H9 (cell line): Measurements from ENCODE around the gene OPHN1. TPM values are rescaled to one million over a fixed set of nuclear protein-coding genes. Genes with fewer than 3 reads are reported as not detected.

Source experiments
- DNase-seq: peaks from one replicate; pipeline ENCODE4 v3.0.0-alpha.2; 2017
- H2AFZ ChIP-seq: one replicate; pipeline ENCODE4 v1.6.1; 2013; ENCODE audit warnings: mild to moderate bottlenecking, low read length, control low read depth, moderate library complexity
- H2AK5ac ChIP-seq: 2 replicates; pipeline ENCODE4 v1.6.1; 2013; ENCODE audit warnings: low read length, control low read depth, mixed read lengths; ENCODE audit not compliant: insufficient read length
- H2BK120ac ChIP-seq: one replicate; pipeline ENCODE4 v1.6.1; 2013; ENCODE audit warnings: low read depth, mild to moderate bottlenecking, low read length, control low read depth, inconsistent platforms; ENCODE audit not compliant: poor library complexity, severe bottlenecking
- H2BK12ac ChIP-seq: 2 replicates; pipeline ENCODE4 v1.6.1; 2013; ENCODE audit warnings: low read length, control low read depth, mixed read lengths, low read depth; ENCODE audit not compliant: insufficient read length
- H2BK15ac ChIP-seq: 2 replicates; pipeline ENCODE4 v1.6.1; 2013; ENCODE audit warnings: low read depth, low read length, control low read depth
- H2BK20ac ChIP-seq: one replicate; pipeline ENCODE4 v1.6.1; 2013; ENCODE audit warnings: low read depth, mild to moderate bottlenecking, low read length, control low read depth, inconsistent platforms; ENCODE audit not compliant: poor library complexity, severe bottlenecking
- H2BK5ac ChIP-seq: 2 replicates; pipeline ENCODE4 v1.6.1; 2013; ENCODE audit warnings: low read length, control low read depth, mixed read lengths; ENCODE audit not compliant: insufficient read length
- H3K14ac ChIP-seq: 2 replicates; pipeline ENCODE4 v1.6.1; 2013; ENCODE audit warnings: low read length, control low read depth; ENCODE audit not compliant: insufficient read depth
- H3K18ac ChIP-seq: 2 replicates; pipeline ENCODE4 v1.6.1; 2013; ENCODE audit warnings: low read depth, mild to moderate bottlenecking, mixed read lengths, low read length, control low read depth; ENCODE audit not compliant: insufficient read length
- H3K23ac ChIP-seq: 2 replicates; pipeline ENCODE4 v1.6.1; 2013; ENCODE audit warnings: low read length, control low read depth, mixed read lengths, low read depth; ENCODE audit not compliant: insufficient read length
- H3K23me2 ChIP-seq: 2 replicates; pipeline ENCODE4 v1.6.1; 2013; ENCODE audit warnings: low read depth, mild to moderate bottlenecking, mixed read lengths, low read length, control low read depth; ENCODE audit not compliant: insufficient read length, poor library complexity, severe bottlenecking
- H3K27ac ChIP-seq: 2 replicates; pipeline ENCODE4 v1.5.1; 2013; ENCODE audit warnings: low read length, control low read depth, mixed read lengths, low read depth; ENCODE audit not compliant: insufficient read length
- H3K27me3 ChIP-seq: 2 replicates; pipeline ENCODE4 v1.6.1; 2013; ENCODE audit warnings: low read length, control low read depth, inconsistent platforms; ENCODE audit not compliant: insufficient read depth
- H3K4ac ChIP-seq: 2 replicates; pipeline ENCODE4 v1.6.1; 2013; ENCODE audit warnings: low read depth, mild to moderate bottlenecking, control low read depth, inconsistent platforms, low read length, moderate library complexity
- H3K4me1 ChIP-seq: 2 replicates; pipeline ENCODE4 v1.6.1; 2013; ENCODE audit warnings: low read length, control low read depth, inconsistent platforms; ENCODE audit not compliant: insufficient read depth
- H3K4me2 ChIP-seq: 2 replicates; pipeline ENCODE4 v1.6.1; 2013; ENCODE audit warnings: low read length, control low read depth, mixed read lengths; ENCODE audit not compliant: insufficient read length, insufficient read depth
- H3K56ac ChIP-seq: 2 replicates; pipeline ENCODE4 v1.6.1; 2013; ENCODE audit warnings: low read depth, mild to moderate bottlenecking, mixed read lengths, low read length, control low read depth; ENCODE audit not compliant: insufficient read length
- H3K79me1 ChIP-seq: 2 replicates; pipeline ENCODE4 v1.6.1; 2013; ENCODE audit warnings: low read depth, mild to moderate bottlenecking, moderate library complexity, low read length, control low read depth, inconsistent platforms; ENCODE audit not compliant: insufficient read depth, poor library complexity, severe bottlenecking
- H3K79me2 ChIP-seq: 2 replicates; pipeline ENCODE4 v1.6.1; 2013; ENCODE audit warnings: low read length, control low read depth, inconsistent platforms; ENCODE audit not compliant: insufficient read depth
- H3K9ac ChIP-seq: 2 replicates; pipeline ENCODE4 v1.6.1; 2013; ENCODE audit warnings: low read length, control low read depth, mixed read lengths; ENCODE audit not compliant: insufficient read length; ENCODE audit errors: extremely low read depth
- H3K9me3 ChIP-seq: one replicate; pipeline ENCODE4 v1.6.1; 2013; ENCODE audit warnings: low read depth, low read length, inconsistent platforms; ENCODE audit not compliant: control insufficient read depth
- H3T11ph ChIP-seq: one replicate; pipeline ENCODE4 v1.6.1; 2013; ENCODE audit warnings: mild to moderate bottlenecking, low read length, control low read depth, inconsistent platforms
- H4K20me1 ChIP-seq: one replicate; pipeline ENCODE4 v1.6.1; 2013; ENCODE audit not compliant: control insufficient read depth, insufficient read length, insufficient read depth
- H4K5ac ChIP-seq: 2 replicates; pipeline ENCODE4 v1.6.1; 2013; ENCODE audit warnings: low read depth, mild to moderate bottlenecking, mixed read lengths, low read length, control low read depth; ENCODE audit not compliant: insufficient read length
- H4K8ac ChIP-seq: replicated peaks from 2 replicates; pipeline ENCODE4 v1.6.1; 2013; ENCODE audit warnings: low read length, control low read depth, mixed read lengths, low read depth; ENCODE audit not compliant: insufficient read length
- H4K91ac ChIP-seq: 2 replicates; pipeline ENCODE4 v1.6.1; 2013; ENCODE audit warnings: low read depth, mild to moderate bottlenecking, moderate library complexity, mixed read lengths, low read length, control low read depth; ENCODE audit not compliant: insufficient read length
- H3K27ac Mint-ChIP-seq, 3 experiments: 2 replicates in 2 of 3; 3 replicates in 1 of 3; pipeline ENCODE4 v1.8.0; 2020 to 2021; ENCODE audit warnings: mixed read lengths in 3 of 3, mild to moderate bottlenecking in 1 of 3, moderate library complexity in 1 of 3
- H3K27me3 Mint-ChIP-seq: 2 replicates; pipeline ENCODE4 v1.8.0; 2021; ENCODE audit warnings: low read depth, mild to moderate bottlenecking, moderate library complexity, mixed read lengths
- H3K36me3 Mint-ChIP-seq, 3 experiments: 2 replicates in 2 of 3; 3 replicates in 1 of 3; pipeline ENCODE4 v1.8.0; 2020 to 2021; ENCODE audit warnings: low read depth in 3 of 3, mixed read lengths in 3 of 3; ENCODE audit not compliant: insufficient read depth in 1 of 3
- H3K4me1 Mint-ChIP-seq, 2 experiments: 2 replicates each; pipeline ENCODE4 v1.8.0; 2020; ENCODE audit warnings: mixed read lengths in 2 of 2
- H3K4me3 Mint-ChIP-seq, 2 experiments: 2 replicates in 1 of 2; 3 replicates in 1 of 2; pipeline ENCODE4 v1.8.0; 2020 to 2021; ENCODE audit warnings: mild to moderate bottlenecking in 2 of 2, mixed read lengths in 2 of 2, moderate library complexity in 1 of 2
- H3K9me3 Mint-ChIP-seq, 2 experiments: 2 replicates in 1 of 2; 3 replicates in 1 of 2; pipeline ENCODE4 v1.8.0; 2020; ENCODE audit warnings: mild to moderate bottlenecking in 2 of 2, mixed read lengths in 2 of 2, moderate library complexity in 1 of 2
- WGBS: extraction: QIAGEN DNeasy Blood & Tissue Kit; methylation state at CpG from one replicate; pipeline ENCODE4 v1.1.7; 2013; ENCODE audit warnings: missing lambda C conversion rate, low lambda C conversion rate, mixed read lengths; ENCODE audit not compliant: insufficient read length; ENCODE audit errors: extremely low coverage; 5-methylcytosine and 5-hydroxymethylcytosine counted together
- total RNA-seq: library from RNA; stranded (reverse); gene quantifications from 2 replicates; pipeline ENCODE4 v1.2.1, GENCODE V29; 2021
- TF ChIP-seq, protein P1 (sequence below): fragments of 200-600 bp; sonication (generic); conservative IDR thresholded peaks from 3 replicates; pipeline ENCODE4 v1.8.0; 2021; ENCODE audit warnings: antibody characterized with exemption, mild to moderate bottlenecking

The OPHN1 gene
- total RNA-seq, 1 experiment from 2014 or later = 1.5 TPM

DNA sequence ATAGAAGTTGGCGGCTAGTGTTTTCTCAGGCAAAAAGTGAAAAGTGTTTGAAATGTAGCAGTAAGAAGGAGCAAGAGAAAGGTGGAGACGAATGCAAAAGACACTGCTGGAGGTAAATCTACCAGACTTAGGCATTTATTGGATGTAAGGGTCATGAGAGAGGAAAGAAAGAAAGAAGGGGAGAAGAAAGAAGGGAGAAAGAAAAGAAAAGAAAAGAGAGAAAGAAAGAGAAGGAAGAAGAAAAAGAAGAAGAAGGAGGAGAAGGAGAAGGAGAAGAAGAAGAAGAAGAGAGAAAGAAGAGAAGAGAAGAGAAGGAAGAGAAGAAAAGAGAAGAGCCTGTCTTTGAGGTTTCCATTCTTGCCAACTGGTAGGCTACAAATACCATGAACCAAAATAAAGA, 31.2 kb downstream of the OPHN1 start:
- H2BK120ac ChIP-seq = no peak overlapping the region
- Mint-ChIP-seq H3K27me3 (no peaks in the 10 kb centered on the region; the same call in 1 of the 2 replicates), H3K4me1 (peaks cover 0 to 6% of the 10 kb centered on the region in 2 experiments; a peak in 1 of 4 replicates), H3K36me3 (peaks cover 0 to 6% (median 2%) of the 10 kb centered on the region in 3 experiments; a peak in 3 of 7 replicates), H3K4me3 (no peak overlapping the region), H3K9me3 (peaks cover 53 to 76% of the 10 kb centered on the region in 2 experiments), H3K27ac (no peak overlapping the region)
- H3K23ac ChIP-seq = no peak overlapping the region
- H2BK20ac ChIP-seq = no peak overlapping the region
- H2AK5ac ChIP-seq = no peak overlapping the region
- H4K20me1 ChIP-seq = no peaks in the 10 kb centered on the region
- no peak overlapping the region for H4K91ac ChIP-seq
- H3K27ac ChIP-seq = no peak overlapping the region
- no peak overlapping the region for H3T11ph ChIP-seq
- H3K23me2 ChIP-seq = no peaks in the 10 kb centered on the region
- no peaks in the 10 kb centered on the region for H3K79me1 ChIP-seq
- H3K4me2 ChIP-seq = no peak overlapping the region
- no peak for DNase-seq
- no peak overlapping the region for H4K5ac ChIP-seq
- TF ChIP-seq, protein P1, sequence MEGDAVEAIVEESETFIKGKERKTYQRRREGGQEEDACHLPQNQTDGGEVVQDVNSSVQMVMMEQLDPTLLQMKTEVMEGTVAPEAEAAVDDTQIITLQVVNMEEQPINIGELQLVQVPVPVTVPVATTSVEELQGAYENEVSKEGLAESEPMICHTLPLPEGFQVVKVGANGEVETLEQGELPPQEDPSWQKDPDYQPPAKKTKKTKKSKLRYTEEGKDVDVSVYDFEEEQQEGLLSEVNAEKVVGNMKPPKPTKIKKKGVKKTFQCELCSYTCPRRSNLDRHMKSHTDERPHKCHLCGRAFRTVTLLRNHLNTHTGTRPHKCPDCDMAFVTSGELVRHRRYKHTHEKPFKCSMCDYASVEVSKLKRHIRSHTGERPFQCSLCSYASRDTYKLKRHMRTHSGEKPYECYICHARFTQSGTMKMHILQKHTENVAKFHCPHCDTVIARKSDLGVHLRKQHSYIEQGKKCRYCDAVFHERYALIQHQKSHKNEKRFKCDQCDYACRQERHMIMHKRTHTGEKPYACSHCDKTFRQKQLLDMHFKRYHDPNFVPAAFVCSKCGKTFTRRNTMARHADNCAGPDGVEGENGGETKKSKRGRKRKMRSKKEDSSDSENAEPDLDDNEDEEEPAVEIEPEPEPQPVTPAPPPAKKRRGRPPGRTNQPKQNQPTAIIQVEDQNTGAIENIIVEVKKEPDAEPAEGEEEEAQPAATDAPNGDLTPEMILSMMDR = no peak
- H3K4me1 ChIP-seq = no peaks in the 10 kb centered on the region
- H2BK12ac ChIP-seq = no peak overlapping the region
- no peak overlapping the region for H3K18ac ChIP-seq
- H3K56ac ChIP-seq = no peak overlapping the region
- H3K14ac ChIP-seq = no peak overlapping the region
- H2BK15ac ChIP-seq = no peak overlapping the region
- WGBS = no CpG with 5 or more reads among the region's 2 CpGs
- H3K4ac ChIP-seq = no peak overlapping the region
- no peak overlapping the region for H2AFZ ChIP-seq
- peaks cover 33% of the 10 kb centered on the region for H3K9me3 ChIP-seq
- no peak overlapping the region for H2BK5ac ChIP-seq
- no peaks in the 10 kb centered on the region for H3K79me2 ChIP-seq
- no peak overlapping the region for H3K9ac ChIP-seq
- no peaks in the 10 kb centered on the region for H3K27me3 ChIP-seq
- H4K8ac ChIP-seq = no peak overlapping the region
